Measurements from ENCODE around the gene SERP1. TPM values are rescaled to one million over a fixed set of nuclear protein-coding genes. Genes with fewer than 3 reads are reported as not detected.

The SERP1 gene
- 49.1 to 80.2 TPM (median 74.1 TPM) in 5 replicates for total RNA-seq (2022; extraction: Qiagen RNA extraction)

DNA sequence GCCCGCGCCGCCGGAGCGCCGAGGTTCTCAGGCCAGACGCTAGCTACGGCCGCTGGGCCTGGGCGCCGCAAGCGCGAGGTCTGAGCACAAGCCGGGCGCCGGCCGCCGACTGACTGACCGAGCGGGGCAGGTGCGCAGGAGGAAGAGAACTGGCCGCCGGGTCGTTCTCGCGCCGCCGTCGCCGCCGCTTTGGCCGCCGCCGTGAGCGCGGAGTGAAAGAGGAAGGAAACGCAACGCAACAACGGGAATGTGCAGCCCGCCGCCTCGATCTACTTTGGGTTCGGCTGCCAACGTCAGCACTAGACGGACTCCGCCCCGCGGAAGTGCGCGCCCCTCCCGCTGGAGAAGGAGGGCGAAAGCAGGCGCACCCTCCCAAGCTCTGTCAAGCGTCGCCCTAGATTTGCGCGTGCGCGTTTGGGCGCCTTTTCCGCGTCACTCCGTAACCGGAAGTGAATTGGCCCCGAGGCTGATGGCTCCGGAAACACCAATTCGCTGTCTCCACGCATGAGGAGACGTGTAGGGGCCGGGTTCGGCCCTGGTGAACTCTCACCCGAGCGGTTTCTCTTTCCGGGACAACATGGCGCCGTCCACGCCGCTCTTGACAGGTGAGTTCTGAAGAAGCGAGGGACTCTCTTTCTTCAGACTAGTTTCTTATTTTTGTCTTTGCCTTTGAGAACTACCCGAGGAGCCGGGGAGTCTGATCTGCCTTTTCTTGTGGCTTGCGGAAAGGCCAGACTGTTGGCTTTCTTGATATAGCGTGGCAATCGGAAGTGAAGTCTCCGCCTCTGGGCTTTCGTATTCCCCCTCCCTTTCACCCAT is at the start of gene SERP1, which contains the start of gene EIF2A:
Gene SERP1 (minus strand): TSS at position 271 of the 819 bp plus-strand sequence. CDS start 361 bp downstream, outside the sequence.
Gene EIF2A (plus strand): TSS at position 562 of the 819 bp plus-strand sequence. CDS start 16 bp downstream, at position 578.

Other genes starting within 250 kb of the SERP1 start
- gene TSC22D2, start 138.2 kb downstream of the SERP1 start, total RNA-seq (2022; extraction: Qiagen RNA extraction): 20.5 to 26.3 TPM (median 23.7 TPM) in 5 replicates
- 68.1 to 83.6 TPM (median 72.2 TPM) in 5 replicates for gene EIF2A, start 291 bp upstream of the SERP1 start, total RNA-seq (2022; extraction: Qiagen RNA extraction)
- 86.4 to 99.5 TPM (median 95.0 TPM) in 5 replicates for gene SELENOT, start 56.8 kb upstream of the SERP1 start, total RNA-seq (2022; extraction: Qiagen RNA extraction)
- 0.07 TPM in 2 of 5 replicates, not detected in the others for gene ERICH6, start 157.4 kb upstream of the SERP1 start, total RNA-seq (2022; extraction: Qiagen RNA extraction)
- gene SIAH2, start 216.7 kb upstream of the SERP1 start, total RNA-seq (2022; extraction: Qiagen RNA extraction): 14.1 to 20.2 TPM (median 18.9 TPM) in 5 replicates

All from A549 treated with dexamethasone at 1 μM for 4 hours (cell line).